Left colon (tissue), 2 donors: ENCODE measurements around the gene PRRC2C. TPM values are rescaled to one million over a fixed set of nuclear protein-coding genes. Genes with fewer than 3 reads are reported as not detected.
"Not testable (repeated sequence)": the region's sequence is repeated elsewhere in the genome, so short reads cannot be mapped to it uniquely, and the experiment has no call there.

Experiments
- ATAC-seq: fragments of 200-7000 bp; cut with Tn5 transposase; one replicate; pipeline ENCODE4 v1.9.1; 2020; ENCODE audit warnings: mild to moderate bottlenecking, moderate library complexity
- DNase-seq, 2 donors: peaks; one replicate each; pipeline ENCODE4 v3.0.0-alpha.2; 2020
- intact Hi-C, 2 donors: fragments of 100-400 bp; cut with DNase I in 1 of 2; cut with micrococcal nuclease in 1 of 2; formaldehyde crosslinking; loops; one replicate each; pipeline versions ENCODE4 v1.11.2 to v1.14.0; 2022; cut with DNase I, micrococcal nuclease
- total RNA-seq, 2 donors: library from RNA; stranded (reverse); fragmentation: NEBNext Ultra II Directional; extraction: Animal tissue kit (Norgen Biotek cat#: 25700); gene quantifications; one replicate each; pipeline ENCODE4 v1.2.1, GENCODE V29; 2021
- donor health status: DM: no; HTN: no; CAD: no.
- donor health status: DM: yes; HTN: yes; CAD: no.

Gene PRRC2C
- total RNA-seq, 2 donors from 2014 or later: 122 to 144 TPM

GRCh38 chr1:171611306-171611705 lies 126.0 kb downstream of the PRRC2C start:
- ATAC-seq (no peak), DNase-seq (no peak)
- intact Hi-C loops: no loop called here

- DNase-seq: no peak
- no peak for ATAC-seq
- intact Hi-C loops: no loop called here
Observed at GRCh38 chr1:171613282-171613681, 128.0 kb downstream of the PRRC2C start.

- ATAC-seq, DNase-seq, intact Hi-C loops: not testable (repeated sequence)
Observed at GRCh38 chr1:171615122-171615906, 130.0 kb downstream of the PRRC2C start.

GRCh38 chr1:171616586-171616985 lies 131.3 kb downstream of the PRRC2C start:
- ATAC-seq (no peak), DNase-seq (no peak)
- intact Hi-C loops: no loop called here

GRCh38 chr1:171622152-171622462 lies 136.8 kb downstream of the PRRC2C start, which contains the start of gene MYOCOS:
Gene MYOCOS, plus strand, starts transcription at chr1:171622243. Its CDS starts 1,641 bp downstream, at chr1:171623884.
- intact Hi-C loops: no loop called here
- DNase-seq (no peak), ATAC-seq (no peak)

- no peak for ATAC-seq
- intact Hi-C loops: no loop called here
- no peak for DNase-seq
Observed at GRCh38 chr1:171623651-171624331, 138.5 kb downstream of the PRRC2C start.

GRCh38 chr1:171625225-171625624 lies 139.9 kb downstream of the PRRC2C start:
- intact Hi-C loops: no loop called here

GRCh38 chr1:171627020-171627419 lies 141.7 kb downstream of the PRRC2C start:
- no peak for ATAC-seq
- no peak for DNase-seq
- intact Hi-C loops: no loop called here

More at GRCh38 chr1:171625225-171625624, 139.9 kb downstream of the PRRC2C start:
- DNase-seq (no peak), ATAC-seq (no peak)

- intact Hi-C loops: no loop called here
- DNase-seq (no peak), ATAC-seq (no peak)
Observed at GRCh38 chr1:171628225-171628624, 142.9 kb downstream of the PRRC2C start.

- ATAC-seq: no peak
- intact Hi-C loops: no loop called here
Observed at GRCh38 chr1:171635661-171636060, 150.3 kb downstream of the PRRC2C start.

GRCh38 chr1:171636141-171636540 lies 150.8 kb downstream of the PRRC2C start:
- no peak for DNase-seq
- intact Hi-C loops: no loop called here
- ATAC-seq: no peak

More at GRCh38 chr1:171635661-171636060, 150.3 kb downstream of the PRRC2C start:
- no peak for DNase-seq

- DNase-seq: no peak
- no peak for ATAC-seq
- intact Hi-C loops: no loop called here
Observed at GRCh38 chr1:171637928-171638576, 152.7 kb downstream of the PRRC2C start.

- intact Hi-C loops: loop anchor here in 1 of 2 donors (10.0 kb wide), 1 partner anchor 345 kb away; no protein-coding TSS in a partner anchor
- DNase-seq (no peak), ATAC-seq (no peak)
Observed at GRCh38 chr1:171640225-171640624, 154.9 kb downstream of the PRRC2C start.

- intact Hi-C loops: loop anchor here in 1 of 2 donors (10.0 kb wide), 1 partner anchor 344 kb away; no protein-coding TSS in a partner anchor
- DNase-seq (no peak), ATAC-seq (no peak)
Observed at GRCh38 chr1:171641076-171641864, 155.9 kb downstream of the PRRC2C start.

GRCh38 chr1:171642197-171642596 lies 156.9 kb downstream of the PRRC2C start:
- DNase-seq: no peak
- ATAC-seq: no peak
- intact Hi-C loops: loop anchor here in 1 of 2 donors (10.0 kb wide), 1 partner anchor 343 kb away; no protein-coding TSS in a partner anchor
